GM18873 (cell line): ENCODE measurements around the gene NTN5.

Experiments used
- ATAC-seq: cut with Tn5 transposase; IDR thresholded peaks from one replicate; pipeline ENCODE4 v1.9.1; 2021; ENCODE audit warnings: mild to moderate bottlenecking, moderate library complexity, moderate number of reproducible peaks; ENCODE audit not compliant: unreplicated experiment, low FRiP score

Gene NTN5

GRCh38 chr19:48616491-48617056 lies 56.2 kb downstream of the NTN5 start:
- no peak for ATAC-seq

- no peak for ATAC-seq
These were observed 56.8 kb downstream of the NTN5 start for GRCh38 chr19:48616041-48616436.

- ATAC-seq: no peak
These were observed 57.4 kb downstream of the NTN5 start for GRCh38 chr19:48615231-48616040.

DNA sequence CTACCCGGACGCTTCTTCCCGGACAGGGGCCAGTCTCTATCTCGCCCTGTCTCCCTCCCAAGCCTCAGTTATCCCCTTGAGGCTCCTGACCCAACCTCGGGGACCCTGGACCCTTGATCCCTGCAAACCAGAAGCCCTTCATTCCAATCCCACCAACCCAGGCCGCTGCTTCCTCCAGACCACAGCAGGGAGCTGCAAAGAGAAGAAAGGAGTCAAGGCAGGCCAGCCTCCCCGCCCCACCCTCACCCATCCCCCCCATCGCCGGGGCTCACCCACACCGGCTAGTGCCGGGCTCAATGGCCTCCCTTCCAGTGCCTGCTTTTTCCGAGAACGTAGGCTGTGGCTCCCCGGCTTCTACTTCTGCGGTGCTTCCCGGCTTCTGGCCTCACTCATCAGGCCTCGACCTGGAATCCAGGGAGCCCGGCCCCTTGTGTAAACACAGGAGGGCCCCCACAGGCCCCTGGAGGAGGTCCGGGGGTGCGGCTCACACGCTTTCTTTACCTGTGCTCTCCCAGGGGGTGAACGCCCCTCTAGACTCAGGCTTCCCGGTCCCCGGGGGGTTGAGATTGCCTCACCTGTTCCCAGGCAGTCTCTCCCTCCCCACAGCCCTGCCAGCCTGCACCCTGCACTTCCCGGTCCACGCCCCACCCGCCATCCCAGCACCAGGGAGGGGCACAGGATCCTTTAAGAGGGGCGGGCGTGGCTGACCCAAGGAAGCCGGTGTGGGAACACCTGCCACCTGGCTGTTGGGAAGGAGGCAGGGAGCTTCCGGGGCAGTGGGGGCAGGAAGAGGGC lies 58.2 kb downstream of the NTN5 start, which contains the start of gene FAM83E:
FAM83E (minus strand) TSS at position 641 of the 795 bp plus-strand sequence. CDS start 1,704 bp downstream, outside the sequence.
- no peak for ATAC-seq

- ATAC-seq: no peak
These were observed 58.9 kb downstream of the NTN5 start for GRCh38 chr19:48613852-48614435.

- ATAC-seq: no peak
These were observed 59.6 kb downstream of the NTN5 start for GRCh38 chr19:48613024-48613851.

- no peak for ATAC-seq
These were observed 60.9 kb downstream of the NTN5 start for GRCh38 chr19:48611872-48612271.
